Inferior parietal cortex (tissue), 1 donor: ENCODE measurements around the gene RBMX.
"Not testable (repeated sequence)": the region's sequence is repeated elsewhere in the genome, so short reads cannot be mapped to it uniquely, and the experiment has no call there.

Source experiments
- DNase-seq: peaks from one replicate; pipeline ENCODE4 v3.0.0-alpha.2; 2016; ENCODE audit errors: extremely low spot score

The RBMX gene

GRCh38 chrX:136878423-136878822 lies 2.1 kb downstream of the RBMX start:
- no peak for DNase-seq

GRCh38 chrX:136874114-136874513 lies 6.4 kb downstream of the RBMX start:
- DNase-seq: not testable (repeated sequence)

- DNase-seq: not testable (repeated sequence)
Observed at GRCh38 chrX:136873210-136873609, 7.3 kb downstream of the RBMX start.

- no peak for DNase-seq
Observed at GRCh38 chrX:136872091-136872700, 8.3 kb downstream of the RBMX start.

- no peak for DNase-seq
Observed at GRCh38 chrX:136870064-136870463, 10.5 kb downstream of the RBMX start.

- DNase-seq: no peak
Observed at GRCh38 chrX:136868283-136869055, 12.1 kb downstream of the RBMX start.

- DNase-seq: no peak
Observed at GRCh38 chrX:136867518-136867917, 13.0 kb downstream of the RBMX start.

GRCh38 chrX:136867096-136867491 lies 13.4 kb downstream of the RBMX start:
- DNase-seq: no peak

GRCh38 chrX:136866337-136867095 lies 14.0 kb downstream of the RBMX start:
- no peak for DNase-seq

- DNase-seq: no peak
Observed at GRCh38 chrX:136865270-136866158, 15.0 kb downstream of the RBMX start.

GRCh38 chrX:136863826-136864225 lies 16.7 kb downstream of the RBMX start:
- no peak for DNase-seq

GRCh38 chrX:136862546-136862945 lies 18.0 kb downstream of the RBMX start:
- DNase-seq: no peak

- no peak for DNase-seq
Observed at GRCh38 chrX:136861877-136862276, 18.6 kb downstream of the RBMX start.

GRCh38 chrX:136858007-136858756 lies 22.3 kb downstream of the RBMX start:
- no peak for DNase-seq

- no peak for DNase-seq
Observed at GRCh38 chrX:136856551-136856950, 24.0 kb downstream of the RBMX start.

GRCh38 chrX:136856050-136856449 lies 24.5 kb downstream of the RBMX start:
- DNase-seq: no peak

- DNase-seq: no peak
Observed at GRCh38 chrX:136851526-136851925, 29.0 kb downstream of the RBMX start.

- no peak for DNase-seq
Observed at GRCh38 chrX:136850441-136851175, 29.9 kb downstream of the RBMX start.

GRCh38 chrX:136849395-136849794 lies 31.1 kb downstream of the RBMX start:
- no peak for DNase-seq

- DNase-seq: no peak
Observed at GRCh38 chrX:136847874-136848273, 32.7 kb downstream of the RBMX start.
